Astrocyte of the spinal cord (primary cell): Measurements from ENCODE around the gene NSMCE4A.
"Not testable (repeated sequence)": the region's sequence is repeated elsewhere in the genome, so short reads cannot be mapped to it uniquely, and the experiment has no call there.

ENCODE experiments used
- DNase-seq: peaks from one replicate; pipeline ENCODE4 v3.0.0; 2011; ENCODE audit warnings: low read depth, low spot score
- H3K4me3 ChIP-seq: 2 replicates; pipeline ENCODE4 v1.5.1; 2011; ENCODE audit warnings: low read depth, mild to moderate bottlenecking, low read length, moderate library complexity
- in situ Hi-C: cut with HindIII; loops from 2 replicates; pipeline ENCODE4 v1.10.0; 2017; ENCODE audit warnings: low sequenced_read_pairs
- TF ChIP-seq, protein P1 (sequence below): IDR thresholded peaks from 2 replicates; pipeline ENCODE4 v1.5.1; 2012; ENCODE audit warnings: low read depth, mild to moderate bottlenecking, low read length, inconsistent platforms

The NSMCE4A gene

DNA sequence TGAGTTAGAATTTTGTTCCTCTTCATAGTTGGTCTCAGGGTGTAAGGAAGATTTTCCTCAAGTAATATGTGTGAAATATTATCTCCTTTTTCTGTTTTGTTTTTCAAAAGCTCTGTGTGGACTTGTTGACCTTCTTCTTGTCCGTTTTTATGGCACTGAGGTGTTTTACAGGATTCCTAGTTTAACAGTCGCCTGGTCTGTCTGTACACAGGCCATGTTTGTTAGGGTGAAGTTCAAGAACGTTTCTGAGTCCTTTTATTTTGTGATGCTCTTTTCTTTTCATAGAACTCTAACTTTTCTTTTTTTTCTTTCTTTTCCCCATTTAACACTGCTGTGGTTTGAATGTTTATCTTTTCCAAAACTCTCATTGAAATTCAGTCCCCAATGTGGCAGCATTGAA is 32.4 kb upstream of the NSMCE4A start:
- DNase-seq: no peak
- in situ Hi-C loops: no loop called here
- TF ChIP-seq, protein P1, sequence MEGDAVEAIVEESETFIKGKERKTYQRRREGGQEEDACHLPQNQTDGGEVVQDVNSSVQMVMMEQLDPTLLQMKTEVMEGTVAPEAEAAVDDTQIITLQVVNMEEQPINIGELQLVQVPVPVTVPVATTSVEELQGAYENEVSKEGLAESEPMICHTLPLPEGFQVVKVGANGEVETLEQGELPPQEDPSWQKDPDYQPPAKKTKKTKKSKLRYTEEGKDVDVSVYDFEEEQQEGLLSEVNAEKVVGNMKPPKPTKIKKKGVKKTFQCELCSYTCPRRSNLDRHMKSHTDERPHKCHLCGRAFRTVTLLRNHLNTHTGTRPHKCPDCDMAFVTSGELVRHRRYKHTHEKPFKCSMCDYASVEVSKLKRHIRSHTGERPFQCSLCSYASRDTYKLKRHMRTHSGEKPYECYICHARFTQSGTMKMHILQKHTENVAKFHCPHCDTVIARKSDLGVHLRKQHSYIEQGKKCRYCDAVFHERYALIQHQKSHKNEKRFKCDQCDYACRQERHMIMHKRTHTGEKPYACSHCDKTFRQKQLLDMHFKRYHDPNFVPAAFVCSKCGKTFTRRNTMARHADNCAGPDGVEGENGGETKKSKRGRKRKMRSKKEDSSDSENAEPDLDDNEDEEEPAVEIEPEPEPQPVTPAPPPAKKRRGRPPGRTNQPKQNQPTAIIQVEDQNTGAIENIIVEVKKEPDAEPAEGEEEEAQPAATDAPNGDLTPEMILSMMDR: no peak
- H3K4me3 ChIP-seq: no peak overlapping the region

DNA sequence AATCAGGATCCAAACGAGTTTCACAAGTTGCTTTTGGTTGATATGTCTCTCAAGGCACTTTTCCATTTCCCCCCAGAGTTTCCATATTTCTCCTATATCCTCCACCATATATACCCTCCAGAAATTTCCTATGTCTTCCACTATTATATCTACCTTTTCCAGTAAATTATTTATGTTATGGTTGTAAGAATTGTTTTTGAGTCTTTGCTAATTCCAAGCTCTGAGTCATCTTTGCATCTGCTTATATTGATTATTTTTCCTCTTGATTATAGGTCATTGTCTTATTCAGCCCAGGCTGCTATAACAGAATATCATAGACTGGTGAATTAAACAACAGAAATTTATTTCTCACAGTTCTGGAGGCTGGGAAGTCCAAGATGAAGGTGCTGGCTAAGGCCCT is 26.7 kb upstream of the NSMCE4A start:
- DNase-seq: no peak
- no peak overlapping the region for H3K4me3 ChIP-seq
- TF ChIP-seq, protein P1: no peak
- in situ Hi-C loops: no loop called here

- H3K4me3 ChIP-seq: no peak overlapping the region
- in situ Hi-C loops: no loop called here
- TF ChIP-seq, protein P1: no peak
- no peak for DNase-seq
Observed at GRCh38 chr10:121999301-121999700, 24.3 kb upstream of the NSMCE4A start.

DNA sequence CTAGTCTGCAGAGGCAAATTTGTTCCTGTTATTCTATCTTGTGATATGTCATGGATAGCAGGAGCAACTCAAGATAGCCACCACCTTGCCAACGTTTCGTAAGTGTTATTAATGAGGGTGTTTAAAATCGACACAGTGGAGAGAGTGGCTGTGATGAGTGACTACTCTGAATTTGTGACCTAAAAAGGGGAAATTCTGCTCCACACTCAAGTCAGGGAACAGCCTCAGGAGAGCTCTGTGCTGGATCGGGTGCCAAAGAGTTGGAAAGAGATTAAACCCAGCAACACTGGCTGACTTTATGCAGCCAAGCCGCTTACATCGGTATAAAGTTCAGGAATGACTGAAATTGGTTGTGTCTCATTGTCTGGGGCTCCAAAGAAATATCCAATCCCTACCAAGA is 23.4 kb upstream of the NSMCE4A start:
- TF ChIP-seq, protein P1: no peak
- in situ Hi-C loops: no loop called here
- DNase-seq: no peak
- H3K4me3 ChIP-seq: no peak overlapping the region

- in situ Hi-C loops: no loop called here
- TF ChIP-seq, protein P1: no peak
- no peak overlapping the region for H3K4me3 ChIP-seq
- no peak for DNase-seq
Observed at GRCh38 chr10:121994429-121994941, 19.5 kb upstream of the NSMCE4A start.

DNA sequence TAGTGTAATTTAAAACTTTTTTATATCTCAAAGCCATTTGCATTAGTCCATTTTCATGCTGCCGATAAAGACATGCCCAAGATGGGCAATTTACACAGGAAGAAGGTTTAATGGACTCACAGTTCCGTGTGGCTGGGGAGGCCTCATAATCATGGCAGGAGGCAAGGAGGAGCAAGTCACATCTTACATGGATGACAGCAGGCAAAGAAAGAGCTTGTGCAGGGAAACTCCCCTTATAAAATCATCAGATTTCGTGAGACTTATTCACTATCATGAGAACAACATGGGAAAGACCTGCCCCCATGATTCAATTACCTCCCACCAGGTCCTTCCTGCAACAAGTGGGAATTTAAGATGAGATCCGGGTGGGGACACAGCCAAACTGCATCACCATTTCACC is 16.7 kb upstream of the NSMCE4A start:
- H3K4me3 ChIP-seq, DNase-seq, in situ Hi-C loops: not testable (repeated sequence)

DNA sequence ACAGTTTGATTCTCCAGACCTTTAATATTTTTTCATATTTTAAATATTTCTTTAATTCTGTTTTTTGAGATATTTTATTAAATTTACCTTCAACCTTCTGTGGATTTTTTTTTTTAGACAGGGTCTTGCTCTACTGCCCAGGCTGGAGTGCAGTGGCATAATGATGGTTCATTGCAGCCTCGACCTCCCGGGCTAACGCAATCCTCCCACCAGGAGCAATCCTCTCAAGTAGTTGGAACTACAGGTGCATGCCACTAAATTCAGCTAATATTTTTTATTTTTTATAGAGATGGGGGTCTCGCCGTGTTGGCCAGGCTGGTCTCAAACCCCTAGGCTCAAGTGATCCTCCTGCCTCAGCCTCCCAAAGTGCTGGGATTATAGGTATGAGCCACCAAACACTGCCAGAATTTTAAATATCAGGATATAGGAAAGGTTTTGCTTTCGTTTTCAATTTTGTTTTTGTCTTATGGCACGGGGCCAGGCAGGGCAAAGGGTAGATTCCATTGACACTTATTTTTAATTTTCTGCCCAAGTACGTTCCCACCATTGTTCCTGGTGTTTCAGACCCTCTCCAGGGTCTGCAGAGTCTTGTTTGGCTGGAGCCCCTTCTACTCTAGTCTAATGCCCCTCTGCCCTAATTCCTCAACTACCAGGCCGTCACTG is 15.1 kb upstream of the NSMCE4A start:
- no peak overlapping the region for H3K4me3 ChIP-seq
- DNase-seq: no peak
- in situ Hi-C loops: no loop called here
- TF ChIP-seq, protein P1: no peak
